Measurements from ENCODE around the gene SNCA. TPM values are rescaled to one million over a fixed set of nuclear protein-coding genes. Genes with fewer than 3 reads are reported as not detected.

Gene SNCA
- polyA plus RNA-seq, 3 donors: 13.2 to 39.4 (median 24.3) TPM

DNA sequence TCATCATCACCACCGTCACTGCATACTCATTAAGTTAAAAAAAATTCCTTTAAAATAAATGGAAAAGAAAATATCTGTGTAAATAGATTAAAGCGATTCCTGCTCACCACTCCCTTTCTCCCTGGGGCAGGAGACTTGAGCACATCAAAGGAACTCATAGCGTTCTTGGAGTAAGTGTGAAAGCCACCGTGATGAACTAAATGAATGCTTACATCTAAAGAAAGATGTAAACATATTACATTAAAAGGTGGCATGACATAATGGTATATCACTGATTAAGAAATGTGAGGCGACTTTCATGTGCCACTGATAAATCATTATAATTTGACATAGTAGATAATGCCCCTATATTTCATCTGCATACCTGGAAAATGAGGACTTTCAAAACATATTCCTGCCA is 92.0 kb downstream of the SNCA start:
- Histone ChIP-seq H3K9ac (ENCODE audit: insufficient read depth, low read length, poor library complexity, severe bottlenecking) (no peak overlapping the region), H3K9me3 (replicated peaks in 1 of 2; ENCODE audit: control insufficient read depth in 1 of 2, insufficient read depth in 1 of 2, low read length in 2 of 2) (no peaks in the 10 kb centered on the region), H3K4me1 (ENCODE audit: control insufficient read depth in 1 of 2, insufficient read depth in 2 of 2, low read length in 2 of 2) (no peaks in the 10 kb centered on the region), H4K20me1 (ENCODE audit: insufficient read depth, low read length) (no peaks in the 10 kb centered on the region), H3K4me3 (replicated peaks in 1 of 3; ENCODE audit: low read depth in 2 of 3, low read length in 3 of 3) (no peak overlapping the region), H3K36me3 (replicated peaks in 1 of 2; ENCODE audit: control insufficient read depth in 1 of 2, insufficient read depth in 2 of 2, low read length in 2 of 2) (no peaks in the 10 kb centered on the region), H3K79me2 (ENCODE audit: insufficient read depth, low read length) (no peaks in the 10 kb centered on the region), H3K4me2 (replicated peaks; ENCODE audit: extremely low read depth, low read length, poor library complexity, severe bottlenecking) (no peak overlapping the region), H3K27me3 (ENCODE audit: control insufficient read depth in 2 of 2, insufficient read depth in 2 of 2, low read length in 2 of 2) (no peaks in the 10 kb centered on the region), H3K27ac (ENCODE audit: low read depth in 1 of 2, low read length in 2 of 2) (no peak overlapping the region), H2AFZ (ENCODE audit: insufficient read depth, low read depth, low read length, poor library complexity, severe bottlenecking) (no peak overlapping the region)
- no peak for DNase-seq
- H3K4me3 Mint-ChIP-seq: no peak overlapping the region
- TF ChIP-seq, protein P1, sequence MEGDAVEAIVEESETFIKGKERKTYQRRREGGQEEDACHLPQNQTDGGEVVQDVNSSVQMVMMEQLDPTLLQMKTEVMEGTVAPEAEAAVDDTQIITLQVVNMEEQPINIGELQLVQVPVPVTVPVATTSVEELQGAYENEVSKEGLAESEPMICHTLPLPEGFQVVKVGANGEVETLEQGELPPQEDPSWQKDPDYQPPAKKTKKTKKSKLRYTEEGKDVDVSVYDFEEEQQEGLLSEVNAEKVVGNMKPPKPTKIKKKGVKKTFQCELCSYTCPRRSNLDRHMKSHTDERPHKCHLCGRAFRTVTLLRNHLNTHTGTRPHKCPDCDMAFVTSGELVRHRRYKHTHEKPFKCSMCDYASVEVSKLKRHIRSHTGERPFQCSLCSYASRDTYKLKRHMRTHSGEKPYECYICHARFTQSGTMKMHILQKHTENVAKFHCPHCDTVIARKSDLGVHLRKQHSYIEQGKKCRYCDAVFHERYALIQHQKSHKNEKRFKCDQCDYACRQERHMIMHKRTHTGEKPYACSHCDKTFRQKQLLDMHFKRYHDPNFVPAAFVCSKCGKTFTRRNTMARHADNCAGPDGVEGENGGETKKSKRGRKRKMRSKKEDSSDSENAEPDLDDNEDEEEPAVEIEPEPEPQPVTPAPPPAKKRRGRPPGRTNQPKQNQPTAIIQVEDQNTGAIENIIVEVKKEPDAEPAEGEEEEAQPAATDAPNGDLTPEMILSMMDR (IDR thresholded peaks at IDR 0.05): no peak
- H3K27ac Mint-ChIP-seq: no peak overlapping the region
- H3K9me3 Mint-ChIP-seq: peaks cover 0 to 3% (median 0%) of the 10 kb centered on the region in 7 donors
- H3K36me3 Mint-ChIP-seq: no peaks in the 10 kb centered on the region
- no CpG with 5 or more reads among the region's 5 CpGs for WGBS (ENCODE audit: insufficient coverage)
- intact Hi-C loops (cut with micrococcal nuclease): no loop called here
- H3K27me3 Mint-ChIP-seq (ENCODE audit: low read depth in 3 of 3): no peaks in the 10 kb centered on the region
- no peaks in the 10 kb centered on the region for H3K4me1 Mint-ChIP-seq

- Mint-ChIP-seq H3K27me3 (ENCODE audit: low read depth in 3 of 3) (no peaks in the 10 kb centered on the region), H3K4me3 (no peak overlapping the region), H3K27ac (no peak overlapping the region), H3K9me3 (peaks cover 0 to 7% (median 2%) of the 10 kb centered on the region in 7 donors), H3K36me3 (peaks cover 0 to 2% of the 10 kb centered on the region in 2 donors), H3K4me1 (no peaks in the 10 kb centered on the region)
- peaks cover 0 to 4% of the 10 kb centered on the region in 2 donors for H3K36me3 ChIP-seq (replicated peaks in 1 of 2; ENCODE audit: control insufficient read depth in 1 of 2, insufficient read depth in 2 of 2, low read length in 2 of 2)
- H3K27me3 ChIP-seq (ENCODE audit: control insufficient read depth in 2 of 2, insufficient read depth in 2 of 2, low read length in 2 of 2): no peaks in the 10 kb centered on the region
- intact Hi-C loops (cut with micrococcal nuclease): no loop called here
- no peak overlapping the region for H3K4me2 ChIP-seq (replicated peaks; ENCODE audit: extremely low read depth, low read length, poor library complexity, severe bottlenecking)
- no peak overlapping the region for H3K27ac ChIP-seq (ENCODE audit: low read depth in 1 of 2, low read length in 2 of 2)
- H3K4me3 ChIP-seq (replicated peaks in 1 of 3; ENCODE audit: low read depth in 2 of 3, low read length in 3 of 3): no peak overlapping the region
- no CpG with 5 or more reads among the region's 3 CpGs for WGBS (ENCODE audit: insufficient coverage)
- no peaks in the 10 kb centered on the region for H4K20me1 ChIP-seq (ENCODE audit: insufficient read depth, low read length)
- no peaks in the 10 kb centered on the region for H3K9me3 ChIP-seq (replicated peaks in 1 of 2; ENCODE audit: control insufficient read depth in 1 of 2, insufficient read depth in 1 of 2, low read length in 2 of 2)
- TF ChIP-seq, protein P1 (IDR thresholded peaks at IDR 0.05): no peak
- H2AFZ ChIP-seq (ENCODE audit: insufficient read depth, low read depth, low read length, poor library complexity, severe bottlenecking): no peak overlapping the region
- H3K9ac ChIP-seq (ENCODE audit: insufficient read depth, low read length, poor library complexity, severe bottlenecking): no peak overlapping the region
- no peaks in the 10 kb centered on the region for H3K79me2 ChIP-seq (ENCODE audit: insufficient read depth, low read length)
- no peaks in the 10 kb centered on the region for H3K4me1 ChIP-seq (ENCODE audit: control insufficient read depth in 1 of 2, insufficient read depth in 2 of 2, low read length in 2 of 2)
- DNase-seq: no peak
Observed at GRCh38 chr4:89741768-89742167, 95.2 kb downstream of the SNCA start.
